ENCODE data around the gene CYP2A6. TPM values are rescaled to one million over a fixed set of nuclear protein-coding genes. Genes with fewer than 3 reads are reported as not detected.
"Not testable (repeated sequence)": the region's sequence is repeated elsewhere in the genome, so short reads cannot be mapped to it uniquely, and the experiment has no call there.

The CYP2A6 gene
- total RNA-seq, 1 experiment from 2014 or later: not detected

- Histone ChIP-seq H3K36me3 (ENCODE audit: low read depth) (no peaks in the 10 kb centered on the region), H2AFZ (no peak overlapping the region), H3K4me2 (no peak overlapping the region), H4K20me1 (ENCODE audit: insufficient read depth) (peaks cover 5% of the 10 kb centered on the region), H3K4me3 (no peak overlapping the region), H3K4me1 (replicated peaks; ENCODE audit: insufficient read depth) (no peaks in the 10 kb centered on the region), H3F3A (ENCODE audit: insufficient read depth, low read depth) (no peaks in the 10 kb centered on the region; the same call in 1 of the 2 replicates), H3K27me3 (ENCODE audit: insufficient read depth, low read depth) (no peaks in the 10 kb centered on the region), H3K27ac (no peak overlapping the region), H3K9me2 (ENCODE audit: insufficient read depth) (no peaks in the 10 kb centered on the region), H3K9me3 (ENCODE audit: insufficient read depth, low read depth) (no peaks in the 10 kb centered on the region), H3K79me2 (ENCODE audit: low read depth) (no peaks in the 10 kb centered on the region)
- intact Hi-C loops (cut with micrococcal nuclease; ENCODE audit: unreplicated experiment): loop anchor here (5.0 kb wide), 1 partner anchor 59 kb away; the partner anchor contains the start of genes ACTMAP and SNRPA
- no peak for TF ChIP-seq EZH2 (IDR thresholded peaks at IDR 0.05; ENCODE audit: low read depth)
- TF ChIP-seq CTCF (conservative IDR thresholded peaks at IDR 0.05): no peak
- BruUV-seq (replicated peaks): TSS peak; percentile 4
- DNase-seq: no peak
- ChIA-PET CTCF (no interaction called here), POLR2A (ENCODE audit: unreplicated experiment) (interaction anchor here (0.7 kb wide), 3 partner anchors 489 to 515 kb away, joined by 3 to 5 read pairs (median 4); no protein-coding TSS in a partner anchor)
Observed at GRCh38 chr19:40811478-40812341, 38.5 kb downstream of the CYP2A6 start.

GRCh38 chr19:40810649-40811408 is 39.4 kb downstream of the CYP2A6 start:
- H3K4me2 ChIP-seq; H3K79me2 ChIP-seq (ENCODE audit: low read depth); H3K4me3 ChIP-seq; H3K27ac ChIP-seq; CTCF ChIA-PET; H3K27me3 ChIP-seq (ENCODE audit: insufficient read depth, low read depth); H2AFZ ChIP-seq; H4K20me1 ChIP-seq (ENCODE audit: insufficient read depth); H3K4me1 ChIP-seq (replicated peaks; ENCODE audit: insufficient read depth); H3F3A ChIP-seq (ENCODE audit: insufficient read depth, low read depth); H3K36me3 ChIP-seq (ENCODE audit: low read depth); BruUV-seq (replicated peaks); H3K9me3 ChIP-seq (ENCODE audit: insufficient read depth, low read depth); H3K9me2 ChIP-seq (ENCODE audit: insufficient read depth): not testable (repeated sequence)
- POLR2A ChIA-PET (ENCODE audit: unreplicated experiment): interaction anchor here (0.7 kb wide), 3 partner anchors 490 to 516 kb away, joined by 3 to 5 read pairs (median 4); no protein-coding TSS in a partner anchor
- intact Hi-C loops (cut with micrococcal nuclease; ENCODE audit: unreplicated experiment): loop anchor here (5.0 kb wide), 1 partner anchor 59 kb away; the partner anchor contains the start of genes ACTMAP and SNRPA
- DNase-seq: peak in 1 of 2 experiments; percentile 87

- H3K9me2 ChIP-seq (ENCODE audit: insufficient read depth): no peaks in the 10 kb centered on the region
- H3K4me1 ChIP-seq (replicated peaks; ENCODE audit: insufficient read depth): no peaks in the 10 kb centered on the region
- ChIA-PET CTCF (no interaction called here), POLR2A (ENCODE audit: unreplicated experiment) (no interaction called here)
- DNase-seq: no peak
- TF ChIP-seq EZH2 (IDR thresholded peaks at IDR 0.05; ENCODE audit: low read depth): no peak
- no peak for TF ChIP-seq CTCF (conservative IDR thresholded peaks at IDR 0.05)
- no TSS peak for BruUV-seq (replicated peaks)
- H3K79me2 ChIP-seq (ENCODE audit: low read depth): no peaks in the 10 kb centered on the region
- H3K9me3 ChIP-seq (ENCODE audit: insufficient read depth, low read depth): no peaks in the 10 kb centered on the region
- H3K27me3 ChIP-seq (ENCODE audit: insufficient read depth, low read depth): no peaks in the 10 kb centered on the region
- H3K27ac ChIP-seq: no peak overlapping the region
- no peak overlapping the region for H2AFZ ChIP-seq
- H3K4me2 ChIP-seq: no peak overlapping the region
- H3K36me3 ChIP-seq (ENCODE audit: low read depth): peaks cover 1% of the 10 kb centered on the region; the same call in 1 of the 2 replicates
- peaks cover 5% of the 10 kb centered on the region for H4K20me1 ChIP-seq (ENCODE audit: insufficient read depth)
- intact Hi-C loops (cut with micrococcal nuclease; ENCODE audit: unreplicated experiment): loop anchor here (5.0 kb wide), 1 partner anchor 58 kb away; the partner anchor contains the start of genes ACTMAP and SNRPA
- H3K4me3 ChIP-seq: no peak overlapping the region
- H3F3A ChIP-seq (ENCODE audit: insufficient read depth, low read depth): no peaks in the 10 kb centered on the region
Observed at GRCh38 chr19:40810160-40810559, 40.1 kb downstream of the CYP2A6 start.

Measured in PC-9 (cell line).